ENCODE data around the gene SLC22A17.

DNA sequence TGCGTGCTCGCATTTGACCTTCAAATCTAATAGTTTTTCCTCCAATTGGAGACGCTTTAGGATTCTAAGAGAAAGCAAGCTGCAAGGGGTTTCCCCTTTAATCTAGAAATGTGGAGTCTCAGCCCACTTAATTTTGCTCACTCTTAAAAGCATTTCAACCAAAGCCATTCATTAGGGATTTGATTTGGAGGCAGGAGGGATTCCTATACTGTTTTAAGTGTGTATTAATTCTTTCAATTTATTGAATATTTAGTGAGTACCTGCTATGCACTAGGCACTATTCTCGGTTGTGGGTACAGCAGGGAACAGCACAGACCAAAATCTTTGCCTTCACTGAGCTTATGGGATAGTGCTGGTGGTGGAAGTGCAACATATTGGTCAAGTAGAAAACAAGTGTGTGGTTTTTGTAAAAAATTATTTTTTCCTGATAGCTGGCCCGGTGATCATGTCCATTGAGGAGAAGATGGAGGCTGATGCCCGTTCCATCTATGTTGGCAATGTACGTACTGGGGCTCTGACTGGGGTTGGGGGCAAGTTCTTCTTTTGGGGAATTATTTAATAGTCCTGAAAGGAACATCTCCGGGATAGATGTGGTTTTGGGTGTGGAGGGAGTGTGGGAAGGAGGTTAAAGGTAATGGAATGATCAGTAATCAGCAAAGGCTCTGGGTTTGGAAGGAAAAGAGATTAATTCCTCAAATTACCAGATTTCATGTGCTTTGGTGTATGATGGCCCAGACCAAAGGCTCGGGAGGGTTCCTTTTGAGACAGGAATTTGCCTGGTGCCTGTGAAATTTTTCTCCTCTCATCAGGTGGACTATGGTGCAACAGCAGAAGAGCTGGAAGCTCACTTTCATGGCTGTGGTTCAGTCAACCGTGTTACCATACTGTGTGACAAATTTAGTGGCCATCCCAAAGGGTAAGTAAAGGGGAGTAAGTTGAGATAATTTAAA lies 29.8 kb downstream of the SLC22A17 start:
- TF ChIP-seq, protein P1, sequence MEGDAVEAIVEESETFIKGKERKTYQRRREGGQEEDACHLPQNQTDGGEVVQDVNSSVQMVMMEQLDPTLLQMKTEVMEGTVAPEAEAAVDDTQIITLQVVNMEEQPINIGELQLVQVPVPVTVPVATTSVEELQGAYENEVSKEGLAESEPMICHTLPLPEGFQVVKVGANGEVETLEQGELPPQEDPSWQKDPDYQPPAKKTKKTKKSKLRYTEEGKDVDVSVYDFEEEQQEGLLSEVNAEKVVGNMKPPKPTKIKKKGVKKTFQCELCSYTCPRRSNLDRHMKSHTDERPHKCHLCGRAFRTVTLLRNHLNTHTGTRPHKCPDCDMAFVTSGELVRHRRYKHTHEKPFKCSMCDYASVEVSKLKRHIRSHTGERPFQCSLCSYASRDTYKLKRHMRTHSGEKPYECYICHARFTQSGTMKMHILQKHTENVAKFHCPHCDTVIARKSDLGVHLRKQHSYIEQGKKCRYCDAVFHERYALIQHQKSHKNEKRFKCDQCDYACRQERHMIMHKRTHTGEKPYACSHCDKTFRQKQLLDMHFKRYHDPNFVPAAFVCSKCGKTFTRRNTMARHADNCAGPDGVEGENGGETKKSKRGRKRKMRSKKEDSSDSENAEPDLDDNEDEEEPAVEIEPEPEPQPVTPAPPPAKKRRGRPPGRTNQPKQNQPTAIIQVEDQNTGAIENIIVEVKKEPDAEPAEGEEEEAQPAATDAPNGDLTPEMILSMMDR (IDR thresholded peaks at IDR 0.05), result no peak
- TF ChIP-seq POLR2A (IDR thresholded peaks at IDR 0.05), result no peak

All from lower leg skin (tissue), 3 donors.